Measurements from ENCODE around the gene MARK1. TPM values are rescaled to one million over a fixed set of nuclear protein-coding genes. Genes with fewer than 3 reads are reported as not detected.
"Not testable (repeated sequence)": the region's sequence is repeated elsewhere in the genome, so short reads cannot be mapped to it uniquely, and the experiment has no call there.

The MARK1 gene
- total and polyA plus RNA-seq, 5 donors = 10.1 to 25.1 (median 19.4) TPM

DNA sequence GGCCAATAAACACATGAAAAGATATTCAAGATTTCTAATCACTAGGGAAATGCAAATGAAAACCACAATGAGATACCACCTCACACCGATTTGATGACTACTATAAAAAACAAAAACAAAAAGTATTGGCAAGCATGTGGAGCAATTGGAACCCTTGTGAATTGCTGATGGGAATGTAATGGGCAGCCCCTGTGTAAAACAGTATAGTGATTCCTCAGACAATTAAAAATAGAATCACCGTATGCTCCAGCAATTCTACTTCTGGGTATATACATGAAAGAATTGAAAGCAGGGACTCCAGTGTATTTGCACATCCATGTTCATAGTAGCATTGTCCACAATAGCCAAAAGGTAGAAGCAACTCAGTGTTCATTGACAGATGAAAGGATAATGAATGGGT is 149.3 kb downstream of the MARK1 start:
- WGBS = 54% methylated on average over 2 of the region's 2 CpGs
- no peak for ATAC-seq
- no peaks in the 10 kb centered on the region for H3K27me3 ChIP-seq (ENCODE audit: control insufficient read depth, insufficient read depth)
- H3K4me1 ChIP-seq (ENCODE audit: control insufficient read depth, insufficient read depth, low read length) = no peaks in the 10 kb centered on the region
- H3K4me3 ChIP-seq (ENCODE audit: low read length) = no peak overlapping the region
- no peaks in the 10 kb centered on the region for H3K9me3 ChIP-seq (ENCODE audit: control insufficient read depth, low read length)
- H3K27ac ChIP-seq (ENCODE audit: low read length) = no peak overlapping the region
- no peak for DNase-seq
- intact Hi-C loops (cut with DNase I) = loop anchor here in 1 of 4 donors (5.0 kb wide), 1 partner anchor 100 kb away; no protein-coding TSS in a partner anchor

DNA sequence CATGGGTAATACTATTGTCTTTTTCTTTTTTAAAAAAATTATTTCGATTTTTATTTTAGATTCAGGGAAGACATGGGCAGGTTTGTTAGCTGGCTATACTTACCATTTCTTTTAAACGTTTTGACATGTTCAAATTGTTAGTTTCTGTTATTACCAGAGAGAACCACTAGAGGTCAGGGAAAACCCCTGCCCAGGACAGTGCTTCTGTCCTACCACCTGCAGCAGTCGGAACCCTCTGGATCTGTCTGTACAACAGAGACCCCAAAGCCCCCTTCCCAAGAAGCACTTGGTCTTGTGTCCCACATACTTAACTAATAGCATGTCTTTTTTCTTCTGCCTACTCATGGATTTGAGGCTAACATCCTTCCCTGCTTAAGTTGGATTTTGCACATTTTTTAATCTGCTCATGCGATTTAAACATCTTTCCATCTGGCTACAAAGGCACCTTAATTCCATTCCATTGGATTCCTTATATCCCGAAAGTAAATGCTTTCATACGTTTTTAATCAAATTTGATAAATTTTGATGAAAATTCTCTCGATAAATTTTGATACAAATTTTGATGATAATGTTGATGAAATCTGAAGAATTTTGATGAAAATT is 152.2 kb downstream of the MARK1 start:
- no peaks in the 10 kb centered on the region for H3K4me1 ChIP-seq (ENCODE audit: control insufficient read depth, insufficient read depth, low read length)
- ATAC-seq (peak; percentile 70 to 84), DNase-seq (no peak)
- no peak overlapping the region for H3K4me3 ChIP-seq (ENCODE audit: low read length)
- H3K27me3 ChIP-seq (ENCODE audit: control insufficient read depth, insufficient read depth) = no peaks in the 10 kb centered on the region
- no peak overlapping the region for H3K27ac ChIP-seq (ENCODE audit: low read length)
- 28% methylated on average over 7 of the region's 7 CpGs for WGBS
- intact Hi-C loops (cut with DNase I) = loop anchor here in 3 of 4 donors (2.0 to 5.0 kb wide), 2 partner anchors 53 to 97 kb away; no protein-coding TSS in a partner anchor
- no peaks in the 10 kb centered on the region for H3K9me3 ChIP-seq (ENCODE audit: control insufficient read depth, low read length)

DNA sequence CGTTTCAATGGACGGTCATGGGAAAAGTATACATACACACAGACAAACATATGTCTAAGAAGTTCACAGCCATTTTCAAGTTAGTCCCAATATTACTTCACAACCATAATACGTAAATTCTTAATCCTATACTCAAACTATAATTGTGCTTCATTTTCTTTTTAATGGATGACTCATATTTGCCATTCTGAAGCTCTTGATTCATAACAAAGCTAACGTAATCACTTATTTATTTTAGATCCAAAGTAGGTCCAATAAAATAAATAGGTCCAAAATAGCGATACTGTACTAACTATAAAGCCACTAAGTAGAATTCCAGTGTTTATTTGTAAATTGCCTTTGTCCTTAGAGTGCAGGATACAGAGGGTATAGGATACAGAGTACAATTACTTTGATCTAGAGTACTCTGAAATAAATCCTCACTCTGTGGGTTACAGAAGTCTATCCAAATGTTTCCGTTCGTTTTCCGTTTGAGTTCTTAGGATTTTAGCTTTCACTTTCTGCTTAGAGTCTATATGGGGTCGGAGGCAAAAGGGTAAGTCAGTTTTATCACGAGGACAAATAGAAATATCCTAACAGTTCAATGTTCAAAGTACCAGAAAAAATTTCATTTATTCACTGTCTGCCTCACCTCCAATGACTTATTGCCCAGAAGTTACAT is 153.4 kb downstream of the MARK1 start:
- Histone ChIP-seq H3K4me1 (ENCODE audit: control insufficient read depth, insufficient read depth, low read length) (no peaks in the 10 kb centered on the region), H3K9me3 (ENCODE audit: control insufficient read depth, low read length) (no peaks in the 10 kb centered on the region), H3K27me3 (ENCODE audit: control insufficient read depth, insufficient read depth) (no peaks in the 10 kb centered on the region), H3K4me3 (ENCODE audit: low read length) (peak overlapping the region; percentile 25), H3K27ac (ENCODE audit: low read length) (no peak overlapping the region)
- intact Hi-C loops (cut with DNase I) = loop anchor here in 3 of 4 donors (2.0 to 5.0 kb wide), 2 partner anchors 51 to 96 kb away; no protein-coding TSS in a partner anchor
- DNase-seq (no peak), ATAC-seq (no peak)
- 66% methylated on average over 10 of the region's 10 CpGs for WGBS

DNA sequence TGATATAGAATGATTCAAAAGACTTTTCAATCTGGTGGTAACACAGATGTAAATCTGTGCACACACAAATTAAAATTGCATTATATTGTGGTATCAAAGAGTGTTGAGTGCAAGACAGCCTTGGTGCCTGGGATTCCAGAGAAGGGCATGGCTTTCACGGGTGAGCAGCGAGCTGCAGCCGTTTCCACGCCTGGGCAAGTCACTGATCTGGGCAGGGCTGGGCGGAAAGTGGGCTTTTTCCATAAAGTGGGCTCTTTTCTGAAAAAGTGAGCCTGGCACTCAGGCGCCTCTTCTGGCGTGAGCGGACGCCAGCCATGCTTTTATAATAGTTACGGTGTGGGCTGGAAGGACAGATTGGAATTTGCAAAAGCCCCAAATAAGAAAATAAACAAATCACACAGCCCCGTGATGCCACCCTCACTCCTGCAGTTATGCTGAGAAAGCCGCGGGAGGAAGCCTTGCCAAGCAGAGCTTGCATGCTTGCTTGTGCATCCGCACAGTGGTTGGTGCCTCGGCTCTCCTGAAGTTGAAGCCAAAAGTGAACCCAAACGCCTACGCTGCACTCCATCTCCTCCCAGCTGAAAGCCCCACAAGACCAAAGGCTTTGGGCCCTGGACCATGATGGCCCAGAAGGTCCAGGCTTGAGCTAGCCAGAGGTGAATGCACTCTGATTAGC is 155.1 kb downstream of the MARK1 start:
- no peak for DNase-seq
- WGBS = 92% methylated on average over 17 of the region's 17 CpGs
- H3K27ac ChIP-seq (ENCODE audit: low read length) = no peak overlapping the region
- H3K4me1 ChIP-seq (ENCODE audit: control insufficient read depth, insufficient read depth, low read length) = no peaks in the 10 kb centered on the region
- H3K27me3 ChIP-seq (ENCODE audit: control insufficient read depth, insufficient read depth) = no peaks in the 10 kb centered on the region
- no peak for ATAC-seq
- no peaks in the 10 kb centered on the region for H3K9me3 ChIP-seq (ENCODE audit: control insufficient read depth, low read length)
- intact Hi-C loops (cut with DNase I) = loop anchor here in 2 of 4 donors (5.0 kb wide), 1 partner anchor 94 kb away; no protein-coding TSS in a partner anchor
- no peak overlapping the region for H3K4me3 ChIP-seq (ENCODE audit: low read length)

DNA sequence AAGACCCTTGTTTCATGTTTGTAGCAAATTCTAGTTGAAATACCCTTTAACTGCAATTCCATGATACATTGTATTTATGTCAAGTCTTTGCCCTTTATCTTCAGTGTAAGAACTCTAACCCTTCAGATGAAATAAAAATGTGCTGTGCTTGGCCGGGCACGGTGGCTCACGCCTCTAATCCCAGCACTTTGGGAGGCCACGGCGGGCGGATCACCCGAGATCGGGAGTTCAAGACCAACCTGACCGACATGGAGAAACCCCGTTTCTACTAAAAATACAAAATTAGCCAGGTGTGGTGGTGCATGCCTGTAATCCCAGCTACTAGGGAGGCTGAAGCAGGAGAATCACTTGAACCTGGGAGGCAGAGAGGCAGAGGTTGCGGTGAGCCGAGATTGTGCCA is 155.8 kb downstream of the MARK1 start:
- intact Hi-C loops (cut with DNase I) = loop anchor here in 2 of 4 donors (5.0 kb wide), 1 partner anchor 94 kb away; no protein-coding TSS in a partner anchor
- WGBS = 98% methylated on average over 12 of the region's 12 CpGs
- not testable (repeated sequence) for DNase-seq; H3K9me3 ChIP-seq (ENCODE audit: control insufficient read depth, low read length); H3K27me3 ChIP-seq (ENCODE audit: control insufficient read depth, insufficient read depth); H3K4me3 ChIP-seq (ENCODE audit: low read length); ATAC-seq; H3K27ac ChIP-seq (ENCODE audit: low read length); H3K4me1 ChIP-seq (ENCODE audit: control insufficient read depth, insufficient read depth, low read length)

DNA sequence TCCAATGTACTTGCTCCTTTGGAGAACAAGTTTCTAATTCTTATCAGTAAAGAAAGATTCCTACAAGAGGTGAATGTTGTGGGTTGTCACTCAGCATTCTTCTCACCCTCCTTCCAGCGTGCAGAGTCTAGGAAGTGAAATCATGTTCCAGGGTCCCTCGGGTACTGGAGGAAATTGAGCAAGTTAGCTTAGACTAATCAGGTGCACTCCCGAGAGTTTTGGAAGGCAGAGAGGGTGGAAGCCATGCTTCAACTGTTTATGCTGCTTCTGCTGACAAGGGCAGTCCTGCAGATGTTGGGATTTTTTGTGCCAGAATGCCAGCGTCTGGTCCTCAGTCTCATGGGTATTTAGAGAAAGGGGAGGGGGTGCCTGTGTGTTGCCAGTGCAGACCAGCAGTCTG is 157.0 kb downstream of the MARK1 start:
- WGBS = 35% methylated on average over 4 of the region's 4 CpGs
- intact Hi-C loops (cut with DNase I) = loop anchor here in 2 of 4 donors (5.0 kb wide), 1 partner anchor 92 kb away; no protein-coding TSS in a partner anchor
- Histone ChIP-seq H3K9me3 (ENCODE audit: control insufficient read depth, low read length) (no peaks in the 10 kb centered on the region), H3K27ac (ENCODE audit: low read length) (no peak overlapping the region), H3K4me3 (ENCODE audit: low read length) (no peak overlapping the region), H3K4me1 (ENCODE audit: control insufficient read depth, insufficient read depth, low read length) (no peaks in the 10 kb centered on the region), H3K27me3 (ENCODE audit: control insufficient read depth, insufficient read depth) (no peaks in the 10 kb centered on the region)
- DNase-seq (no peak), ATAC-seq (peak; percentile 36 to 68)

DNA sequence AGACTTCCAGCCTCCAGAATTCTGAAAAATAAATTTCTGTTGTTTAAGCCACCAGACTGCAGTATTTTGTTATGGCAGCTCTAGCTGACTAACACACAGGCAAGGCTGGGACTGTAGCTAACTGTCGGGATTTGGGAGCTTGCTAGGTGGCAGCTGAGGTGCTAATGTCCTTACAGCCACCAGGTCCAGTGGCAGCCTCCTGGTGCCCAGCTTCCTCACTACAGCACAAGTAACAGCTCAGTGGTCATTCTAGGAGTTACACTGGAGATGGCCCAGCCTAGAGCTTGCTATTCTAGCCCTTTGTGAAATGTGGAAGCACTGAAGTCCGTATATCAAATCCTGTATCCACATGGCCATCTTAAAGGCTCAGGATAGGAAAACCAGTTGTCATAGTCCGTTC is 157.9 kb downstream of the MARK1 start:
- WGBS = 94% methylated on average over 3 of the region's 3 CpGs

DNA sequence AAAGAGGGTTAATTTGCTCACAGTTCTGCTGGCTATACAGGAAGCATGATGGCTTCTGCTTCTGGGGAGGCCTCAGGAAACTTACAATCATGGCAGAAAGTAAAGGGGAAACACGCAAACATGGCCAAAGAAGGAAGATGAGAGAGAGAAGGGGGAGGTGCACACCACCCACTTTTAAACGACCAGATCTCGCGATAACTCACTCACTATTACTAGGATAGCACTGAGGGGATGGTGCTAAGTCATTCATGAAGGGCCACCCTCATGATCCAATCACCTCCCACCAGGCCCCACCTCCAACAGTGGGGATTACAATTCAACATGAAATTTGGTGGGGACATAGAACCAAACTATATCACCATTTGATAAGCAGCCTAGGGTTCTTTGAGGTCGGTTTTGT is 159.9 kb downstream of the MARK1 start:
- 80% methylated on average over 5 of the region's 5 CpGs for WGBS
- Histone ChIP-seq H3K9me3 (ENCODE audit: control insufficient read depth, low read length) (no peaks in the 10 kb centered on the region), H3K27me3 (ENCODE audit: control insufficient read depth, insufficient read depth) (no peaks in the 10 kb centered on the region), H3K4me3 (ENCODE audit: low read length) (no peak overlapping the region), H3K4me1 (ENCODE audit: control insufficient read depth, insufficient read depth, low read length) (no peaks in the 10 kb centered on the region), H3K27ac (ENCODE audit: low read length) (no peak overlapping the region)
- intact Hi-C loops (cut with DNase I) = no loop called here
- DNase-seq = no peak
- ATAC-seq = no peak

More for the DNA sequence above, 157.9 kb downstream of the MARK1 start:
- H3K27me3 ChIP-seq (ENCODE audit: control insufficient read depth, insufficient read depth) = no peaks in the 10 kb centered on the region
- intact Hi-C loops (cut with DNase I) = no loop called here
- H3K4me1 ChIP-seq (ENCODE audit: control insufficient read depth, insufficient read depth, low read length) = no peaks in the 10 kb centered on the region
- no peaks in the 10 kb centered on the region for H3K9me3 ChIP-seq (ENCODE audit: control insufficient read depth, low read length)
- no peak overlapping the region for H3K27ac ChIP-seq (ENCODE audit: low read length)
- no peak overlapping the region for H3K4me3 ChIP-seq (ENCODE audit: low read length)
- DNase-seq = no peak
- no peak for ATAC-seq

DNA sequence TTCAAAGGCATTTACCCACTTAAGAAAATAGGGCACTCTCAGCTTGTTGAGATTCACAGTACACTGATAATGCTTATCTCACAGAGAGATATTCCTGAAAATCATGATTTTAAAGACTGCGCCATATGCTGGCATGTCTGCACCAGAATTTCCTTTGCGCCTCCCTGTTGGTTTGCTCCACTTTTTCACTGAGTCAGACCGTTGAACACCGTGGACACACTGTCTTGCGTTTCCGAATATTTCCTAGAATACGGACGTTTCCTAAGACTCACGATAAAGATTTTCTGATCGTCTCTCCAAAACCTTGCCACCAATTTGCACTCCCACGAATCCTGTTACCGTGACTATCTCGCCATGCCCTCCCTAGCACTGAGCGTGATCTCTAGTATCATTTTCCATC is 161.7 kb downstream of the MARK1 start:
- DNase-seq (no peak), ATAC-seq (no peak)
- Histone ChIP-seq H3K27me3 (ENCODE audit: control insufficient read depth, insufficient read depth) (no peaks in the 10 kb centered on the region), H3K4me3 (ENCODE audit: low read length) (peak overlapping the region; percentile 79), H3K4me1 (ENCODE audit: control insufficient read depth, insufficient read depth, low read length) (no peaks in the 10 kb centered on the region), H3K9me3 (ENCODE audit: control insufficient read depth, low read length) (no peaks in the 10 kb centered on the region), H3K27ac (ENCODE audit: low read length) (no peak overlapping the region)
- whole genome bisulfite sequencing = 31% methylated on average over 14 of the region's 14 CpGs
- intact Hi-C loops (cut with DNase I) = loop anchor here in 3 of 4 donors (2.0 to 5.0 kb wide), 3 partner anchors 43 to 88 kb away; no protein-coding TSS in a partner anchor

DNA sequence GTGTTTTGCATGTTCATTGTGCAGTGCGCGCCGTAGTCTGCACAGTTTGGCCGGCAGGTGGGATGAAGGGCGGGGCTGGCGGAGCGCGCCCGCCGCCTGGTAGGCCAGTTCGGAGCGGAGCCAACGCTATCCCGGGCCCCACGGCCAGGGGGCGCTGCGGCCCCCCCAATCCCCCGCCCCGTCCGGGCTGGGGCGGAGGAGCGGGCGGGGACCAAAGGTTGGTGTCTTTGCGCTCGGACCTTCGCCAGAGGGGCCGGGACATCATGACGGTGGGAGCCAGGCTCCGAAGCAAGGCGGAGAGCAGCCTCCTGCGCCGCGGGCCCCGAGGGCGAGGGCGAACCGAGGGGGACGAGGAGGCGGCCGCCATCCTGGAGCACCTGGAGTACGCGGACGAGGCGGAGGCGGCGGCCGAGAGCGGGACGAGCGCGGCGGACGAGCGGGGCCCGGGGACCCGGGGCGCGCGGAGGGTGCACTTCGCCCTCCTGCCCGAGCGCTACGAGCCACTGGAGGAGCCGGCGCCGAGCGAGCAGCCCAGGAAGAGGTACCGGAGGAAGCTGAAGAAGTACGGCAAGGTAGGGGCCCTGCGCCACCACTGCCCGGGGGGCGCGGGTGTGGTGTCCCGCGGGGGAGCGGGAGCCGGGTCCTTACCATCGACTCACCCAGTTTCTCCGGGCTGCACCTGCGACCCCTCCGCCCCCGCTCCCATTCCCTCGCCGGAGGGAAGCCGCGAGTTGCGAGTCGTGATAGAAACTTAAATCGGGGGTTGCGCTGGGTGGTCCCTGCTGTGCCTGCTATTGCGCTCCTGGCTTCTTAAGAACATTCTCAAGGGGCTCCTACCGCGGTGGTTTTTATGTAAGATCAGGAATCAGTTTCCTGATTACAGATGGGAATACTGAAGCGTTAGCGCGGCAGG is 162.5 kb downstream of the MARK1 start, which contains the start of gene C1orf115:
Gene C1orf115 (plus strand): TSS at position 224 of the 913 bp plus-strand sequence. CDS start 40 bp downstream, at position 264.
- Histone ChIP-seq H3K27me3 (ENCODE audit: control insufficient read depth, insufficient read depth) (no peaks in the 10 kb centered on the region), H3K4me1 (ENCODE audit: control insufficient read depth, insufficient read depth, low read length) (no peaks in the 10 kb centered on the region), H3K4me3 (ENCODE audit: low read length) (peak within 1 kb of the TSS; percentile 79), H3K27ac (ENCODE audit: low read length) (peak within 1 kb of the TSS; percentile 16), H3K9me3 (ENCODE audit: control insufficient read depth, low read length) (no peaks in the 10 kb centered on the region)
- WGBS = 4% methylated on average over 96 of the region's 96 CpGs
- intact Hi-C loops (cut with DNase I) = loop anchor here in 3 of 4 donors (2.0 to 5.0 kb wide), 3 partner anchors 42 to 87 kb away; no protein-coding TSS in a partner anchor
- DNase-seq (peak; percentile 76 to 92 (median 91)), ATAC-seq (peak; percentile 97)

All from right cardiac atrium (tissue), 5 donors.